Choroid plexus epithelial cell (primary cell): ENCODE data around the gene RAB11FIP2.

Experiments
- DNase-seq: peaks from one replicate; pipeline ENCODE4 v3.0.0-alpha.2; 2010; ENCODE audit warnings: low read depth
- H3K4me3 ChIP-seq: 2 replicates; pipeline ENCODE4 v1.5.1; 2011; ENCODE audit warnings: low read depth, mild to moderate bottlenecking, control low read depth, low read length, moderate library complexity
- CTCF ChIP-seq: conservative IDR thresholded peaks from 2 replicates; pipeline ENCODE4 v1.5.1; 2011; ENCODE audit warnings: low read depth, mild to moderate bottlenecking, control low read depth, inconsistent platforms, low read length, moderate library complexity

Gene RAB11FIP2

GRCh38 chr10:117970962-117971361, 75.8 kb downstream of the RAB11FIP2 start:
- no peak for TF ChIP-seq CTCF
- no peak for DNase-seq

GRCh38 chr10:117969592-117969991, 77.1 kb downstream of the RAB11FIP2 start:
- no peak for DNase-seq

More at GRCh38 chr10:117970962-117971361, 75.8 kb downstream of the RAB11FIP2 start:
- H3K4me3 ChIP-seq = no peak overlapping the region

GRCh38 chr10:117968354-117969182, 78.2 kb downstream of the RAB11FIP2 start:
- H3K4me3 ChIP-seq = no peak overlapping the region
- TF ChIP-seq CTCF = no peak
- no peak for DNase-seq

More at GRCh38 chr10:117969592-117969991, 77.1 kb downstream of the RAB11FIP2 start:
- no peak for TF ChIP-seq CTCF
- no peak overlapping the region for H3K4me3 ChIP-seq

GRCh38 chr10:117967149-117967650, 79.5 kb downstream of the RAB11FIP2 start:
- TF ChIP-seq CTCF = no peak
- DNase-seq = no peak
- H3K4me3 ChIP-seq = no peak overlapping the region

DNA sequence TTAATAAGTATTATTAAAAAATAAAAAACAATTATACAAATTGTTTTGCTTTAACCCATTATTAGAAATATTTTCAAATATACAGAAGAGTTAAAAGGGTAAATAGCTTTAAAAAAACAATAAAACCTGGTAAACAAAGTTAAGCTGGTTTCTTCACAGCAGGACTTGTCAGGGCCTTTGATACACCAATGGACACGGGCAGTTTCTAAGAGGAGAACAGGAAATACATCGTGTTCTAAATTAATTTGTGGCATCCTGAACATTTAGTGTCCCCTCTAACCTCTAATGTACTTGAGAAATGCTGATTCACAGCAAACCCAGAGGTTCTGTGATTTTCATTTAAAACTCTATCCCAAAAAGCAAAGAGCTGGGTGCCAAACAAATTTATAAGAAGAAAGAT, 80.8 kb downstream of the RAB11FIP2 start:
- TF ChIP-seq CTCF = no peak
- no peak for DNase-seq
- no peak overlapping the region for H3K4me3 ChIP-seq

GRCh38 chr10:117964536-117964935, 82.2 kb downstream of the RAB11FIP2 start:
- DNase-seq = no peak
- TF ChIP-seq CTCF = no peak
- H3K4me3 ChIP-seq = no peak overlapping the region

GRCh38 chr10:117960345-117960935, 86.3 kb downstream of the RAB11FIP2 start:
- TF ChIP-seq CTCF = no peak
- no peak overlapping the region for H3K4me3 ChIP-seq
- peak; percentile 8 for DNase-seq
